ENCODE results near the gene ZBED2. TPM values are rescaled to one million over a fixed set of nuclear protein-coding genes. Genes with fewer than 3 reads are reported as not detected.

The ZBED2 gene
- total RNA-seq, 4 donors from 2014 or later: not detected

DNA sequence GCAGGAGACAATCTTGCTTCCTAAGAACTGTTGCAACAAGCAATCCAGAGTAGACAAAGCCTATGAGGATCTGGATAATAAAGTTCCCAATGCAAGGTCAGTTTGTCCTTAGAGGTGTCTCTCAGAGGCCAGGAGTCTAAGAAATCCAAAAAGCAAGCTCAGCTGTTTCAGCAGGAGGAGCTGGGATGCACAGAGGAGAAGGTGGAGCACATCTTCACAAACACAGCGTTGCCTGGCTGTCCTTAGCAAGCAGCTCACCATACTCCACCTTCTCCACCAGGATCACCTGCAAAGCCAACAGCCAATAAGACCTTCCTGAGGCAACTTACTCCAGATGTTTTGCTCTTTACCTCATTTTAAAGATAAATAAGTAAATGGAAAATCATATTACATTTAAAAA lies 365 bp downstream of the ZBED2 start:
- intact Hi-C loops (cut with DNase I; ENCODE audit: low total_unique reads): no loop called here
- 0% methylated on average over 1 of the region's 1 CpG for WGBS, 2 donors (ENCODE audit: low coverage in 1 of 2)
- Histone ChIP-seq H3K27ac (no peak overlapping the region), H3K27me3 (no peaks in the 10 kb centered on the region), H3K9me3 (no peaks in the 10 kb centered on the region), H3K4me3 (no peak overlapping the region), H3K36me3 (no peaks in the 10 kb centered on the region), H3K4me1 (no peaks in the 10 kb centered on the region)
- DNase-seq: no peak
- in situ Hi-C loops (cut with MboI; ENCODE audit: low pct_ligation_motif_present in 1 of 4, low pct_unique_long_range_greater_than_20kb in 1 of 4, low sequenced_read_pairs in 3 of 4): no loop called here
- TF ChIP-seq, protein P1, sequence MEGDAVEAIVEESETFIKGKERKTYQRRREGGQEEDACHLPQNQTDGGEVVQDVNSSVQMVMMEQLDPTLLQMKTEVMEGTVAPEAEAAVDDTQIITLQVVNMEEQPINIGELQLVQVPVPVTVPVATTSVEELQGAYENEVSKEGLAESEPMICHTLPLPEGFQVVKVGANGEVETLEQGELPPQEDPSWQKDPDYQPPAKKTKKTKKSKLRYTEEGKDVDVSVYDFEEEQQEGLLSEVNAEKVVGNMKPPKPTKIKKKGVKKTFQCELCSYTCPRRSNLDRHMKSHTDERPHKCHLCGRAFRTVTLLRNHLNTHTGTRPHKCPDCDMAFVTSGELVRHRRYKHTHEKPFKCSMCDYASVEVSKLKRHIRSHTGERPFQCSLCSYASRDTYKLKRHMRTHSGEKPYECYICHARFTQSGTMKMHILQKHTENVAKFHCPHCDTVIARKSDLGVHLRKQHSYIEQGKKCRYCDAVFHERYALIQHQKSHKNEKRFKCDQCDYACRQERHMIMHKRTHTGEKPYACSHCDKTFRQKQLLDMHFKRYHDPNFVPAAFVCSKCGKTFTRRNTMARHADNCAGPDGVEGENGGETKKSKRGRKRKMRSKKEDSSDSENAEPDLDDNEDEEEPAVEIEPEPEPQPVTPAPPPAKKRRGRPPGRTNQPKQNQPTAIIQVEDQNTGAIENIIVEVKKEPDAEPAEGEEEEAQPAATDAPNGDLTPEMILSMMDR (IDR thresholded peaks at IDR 0.05): no peak
- TF ChIP-seq POLR2AphosphoS5 (IDR thresholded peaks at IDR 0.05): no peak
- no peak for TF ChIP-seq POLR2A (IDR thresholded peaks at IDR 0.05)
- TF ChIP-seq EP300 (IDR thresholded peaks at IDR 0.05; ENCODE audit: low read depth): no peak

DNA sequence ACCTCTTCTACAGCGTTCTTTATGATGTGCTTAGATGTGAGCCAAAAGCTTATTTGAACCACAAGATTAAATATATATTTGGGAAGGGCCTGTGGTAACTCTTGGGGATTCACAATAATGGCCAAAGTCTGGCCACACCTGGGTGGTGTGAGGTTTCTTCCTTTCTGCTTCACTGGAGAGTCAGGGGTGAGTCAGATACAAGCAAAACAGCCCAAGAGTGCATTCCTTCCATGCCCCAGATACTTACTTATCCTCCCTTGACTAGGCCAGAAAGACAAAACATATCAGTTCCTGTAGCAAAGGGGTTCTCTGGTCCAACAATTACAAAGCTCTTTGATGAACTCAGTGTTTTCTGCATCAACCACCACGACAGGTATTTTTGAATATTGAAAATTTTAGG lies 941 bp downstream of the ZBED2 start:
- Histone ChIP-seq H3K4me3 (no peak overlapping the region), H3K27ac (no peak overlapping the region), H3K9me3 (no peaks in the 10 kb centered on the region), H3K27me3 (no peaks in the 10 kb centered on the region), H3K4me1 (no peaks in the 10 kb centered on the region), H3K36me3 (no peaks in the 10 kb centered on the region)
- TF ChIP-seq EP300 (IDR thresholded peaks at IDR 0.05; ENCODE audit: low read depth) (no peak), POLR2A (IDR thresholded peaks at IDR 0.05) (no peak)
- intact Hi-C loops (cut with DNase I; ENCODE audit: low total_unique reads) (no loop called here), in situ Hi-C loops (cut with MboI; ENCODE audit: low pct_ligation_motif_present in 1 of 4, low pct_unique_long_range_greater_than_20kb in 1 of 4, low sequenced_read_pairs in 3 of 4) (no loop called here)
- no peak for DNase-seq
- 68 to 70% methylated on average over 2 of the region's 2 CpGs for WGBS, 2 donors (ENCODE audit: low coverage in 1 of 2)

DNA sequence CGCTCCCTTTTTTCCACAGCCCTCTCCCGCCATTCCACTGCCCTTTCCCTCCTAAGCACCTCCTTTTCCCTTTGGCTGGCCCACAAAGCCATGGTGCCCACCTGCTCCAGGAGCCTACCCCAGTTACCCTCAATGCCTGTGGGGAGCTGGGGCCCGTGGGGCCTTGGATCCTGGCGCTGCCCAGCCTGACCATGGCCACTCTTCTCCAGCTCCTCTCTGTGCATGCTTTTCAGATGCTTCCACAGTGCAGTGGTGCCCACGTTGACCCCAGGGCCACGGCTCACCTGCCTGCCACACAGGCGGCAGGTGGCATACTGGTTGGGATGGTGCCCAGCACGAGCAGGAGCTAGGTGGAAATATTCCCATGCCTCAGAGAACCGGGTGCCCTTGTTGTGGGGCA lies 1.5 kb downstream of the ZBED2 start:
- TF ChIP-seq POLR2A (IDR thresholded peaks at IDR 0.05): no peak
- no peak for TF ChIP-seq POLR2AphosphoS5 (IDR thresholded peaks at IDR 0.05)
- TF ChIP-seq, protein P1 (IDR thresholded peaks at IDR 0.05): no peak
- no peak for TF ChIP-seq EP300 (IDR thresholded peaks at IDR 0.05; ENCODE audit: low read depth)
- Histone ChIP-seq H3K27me3 (no peaks in the 10 kb centered on the region), H3K36me3 (no peaks in the 10 kb centered on the region), H3K4me1 (no peaks in the 10 kb centered on the region), H3K27ac (no peak overlapping the region), H3K4me3 (no peak overlapping the region), H3K9me3 (no peaks in the 10 kb centered on the region)
- DNase-seq: no peak
- intact Hi-C loops (cut with DNase I; ENCODE audit: low total_unique reads): no loop called here
- WGBS, 2 donors (ENCODE audit: low coverage in 1 of 2): 74 to 90% methylated on average over 7 to 9 of the region's 9 CpGs
- in situ Hi-C loops (cut with MboI; ENCODE audit: low pct_ligation_motif_present in 1 of 4, low pct_unique_long_range_greater_than_20kb in 1 of 4, low sequenced_read_pairs in 3 of 4): no loop called here

DNA sequence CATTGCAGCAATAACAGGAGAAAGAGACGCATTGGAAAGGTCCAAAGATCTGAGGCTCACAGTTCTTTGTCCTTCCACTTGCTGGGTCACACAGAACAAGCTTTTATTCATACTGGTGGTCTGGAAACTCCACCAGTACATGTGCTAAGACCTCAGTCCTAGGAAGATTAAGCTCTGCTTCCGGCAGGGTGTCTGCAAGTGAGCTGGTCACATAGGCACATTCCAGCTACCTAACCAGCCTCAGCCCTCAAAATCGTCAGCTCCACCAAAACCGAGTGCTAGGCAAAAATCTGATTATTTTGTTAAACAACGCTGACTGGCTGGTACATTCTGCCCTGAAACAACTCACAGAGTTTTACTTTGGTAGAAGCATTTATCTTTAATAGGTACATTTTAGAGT lies 2.2 kb downstream of the ZBED2 start:
- Histone ChIP-seq H3K27ac (no peak overlapping the region), H3K9me3 (no peaks in the 10 kb centered on the region), H3K4me1 (no peaks in the 10 kb centered on the region), H3K4me3 (no peak overlapping the region), H3K27me3 (no peaks in the 10 kb centered on the region), H3K36me3 (no peaks in the 10 kb centered on the region)
- in situ Hi-C loops (cut with MboI; ENCODE audit: low pct_ligation_motif_present in 1 of 4, low pct_unique_long_range_greater_than_20kb in 1 of 4, low sequenced_read_pairs in 3 of 4): no loop called here
- intact Hi-C loops (cut with DNase I; ENCODE audit: low total_unique reads): no loop called here
- 81 to 82% methylated on average over 5 of the region's 5 CpGs for WGBS, 2 donors (ENCODE audit: low coverage in 1 of 2)
- TF ChIP-seq POLR2A (IDR thresholded peaks at IDR 0.05): no peak
- no peak for TF ChIP-seq POLR2AphosphoS5 (IDR thresholded peaks at IDR 0.05)
- TF ChIP-seq, protein P1 (IDR thresholded peaks at IDR 0.05): no peak
- TF ChIP-seq EP300 (IDR thresholded peaks at IDR 0.05; ENCODE audit: low read depth): no peak
- DNase-seq: no peak

DNA sequence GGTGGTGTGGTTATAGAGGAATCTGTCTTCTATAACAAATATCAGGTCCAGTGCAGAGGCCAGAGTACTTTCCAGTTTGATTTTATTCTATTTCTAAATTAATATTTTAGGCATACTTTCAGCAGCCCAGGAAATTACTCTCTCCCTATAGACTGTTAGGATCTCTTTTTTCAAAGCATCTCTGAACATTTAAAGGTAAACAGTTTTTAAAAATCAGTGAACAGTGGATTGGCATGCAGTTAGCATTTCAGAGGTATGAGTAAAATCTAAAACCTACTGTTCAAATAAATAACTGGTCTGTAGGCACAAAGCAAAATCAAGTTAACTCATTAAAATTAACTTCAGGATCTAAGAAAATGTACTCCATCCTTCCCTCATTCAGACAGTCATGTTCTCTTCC lies 3.0 kb downstream of the ZBED2 start:
- no peak for TF ChIP-seq POLR2AphosphoS5 (IDR thresholded peaks at IDR 0.05)
- no peak for TF ChIP-seq POLR2A (IDR thresholded peaks at IDR 0.05)
- TF ChIP-seq EP300 (IDR thresholded peaks at IDR 0.05; ENCODE audit: low read depth): no peak
- TF ChIP-seq, protein P1 (IDR thresholded peaks at IDR 0.05): no peak
- Histone ChIP-seq H3K9me3 (no peaks in the 10 kb centered on the region), H3K4me3 (no peak overlapping the region), H3K4me1 (no peaks in the 10 kb centered on the region), H3K27ac (no peak overlapping the region), H3K36me3 (no peaks in the 10 kb centered on the region), H3K27me3 (no peaks in the 10 kb centered on the region)
- intact Hi-C loops (cut with DNase I; ENCODE audit: low total_unique reads) (no loop called here), in situ Hi-C loops (cut with MboI; ENCODE audit: low pct_ligation_motif_present in 1 of 4, low pct_unique_long_range_greater_than_20kb in 1 of 4, low sequenced_read_pairs in 3 of 4) (no loop called here)
- no peak for DNase-seq
